K562 (cell line): Measurements from ENCODE around the gene WDR83. TPM values are rescaled to one million over a fixed set of nuclear protein-coding genes. Genes with fewer than 3 reads are reported as not detected.

ENCODE experiments used
- NFRKB ChIP-seq: fragments of 450-650 bp; IDR thresholded peaks from 2 replicates; pipeline ENCODE4 v1.6.1; 2016; ENCODE audit warnings: low read depth
- POLR2G ChIP-seq: fragments of 200-400 bp; formaldehyde crosslinking; IDR thresholded peaks from 2 replicates; pipeline ENCODE4 v1.6.1; 2017; ENCODE audit warnings: low read depth, mild to moderate bottlenecking, antibody characterized with exemption, low read length, moderate library complexity
- RBBP5 ChIP-seq: fragments of 200-600 bp; sonication (generic); IDR thresholded peaks from 2 replicates; pipeline ENCODE4 v1.6.1; 2012; ENCODE audit warnings: borderline replicate concordance, mild to moderate bottlenecking, low read length, control low read depth, inconsistent platforms; ENCODE audit not compliant: insufficient read depth, poor library complexity, severe bottlenecking
- RERE ChIP-seq: sonication (generic); formaldehyde crosslinking; IDR thresholded peaks from 2 replicates; pipeline ENCODE4 v1.8.0; 2023; ENCODE audit warnings: missing genetic modification reagents, mild to moderate bottlenecking, borderline replicate concordance
- TFAP4 ChIP-seq: sonication (generic); formaldehyde crosslinking; IDR thresholded peaks from 2 replicates; pipeline ENCODE4 v1.8.0; 2022; ENCODE audit warnings: missing genetic modification reagents, mild to moderate bottlenecking, moderate library complexity, borderline replicate concordance
- THRB ChIP-seq: fragments of 450-650 bp; formaldehyde crosslinking; conservative IDR thresholded peaks from 2 replicates; pipeline ENCODE4 v1.4.0; 2022; ENCODE audit warnings: mild to moderate bottlenecking, missing genetic modification characterization
- ZBTB11 ChIP-seq, 3 experiments: fragments of 200-800 bp in 1 of 3; fragments of 250-450 bp in 1 of 3; fragments of 450-650 bp in 1 of 3; sonication (Bioruptor Pico) in 1 of 3; sonication (Bioruptor generic) in 1 of 3; formaldehyde crosslinking in 1 of 3; IDR thresholded peaks; 2 replicates each; pipeline versions ENCODE4 v1.6.1 to v1.8.0; 2016 to 2022; ENCODE audit warnings: mild to moderate bottlenecking in 2 of 3, missing genetic modification characterization in 2 of 3, missing compliant biosample characterization in 1 of 3, moderate library complexity in 1 of 3
- polyA plus RNA-seq, 8 experiments: library from polyadenylated mRNA; depleted of rRNA in 4 of 8; stranded (reverse) in 5 of 8; unstranded in 3 of 8; fragments of >200 nt; fragmentation: Nextera tagmentation in 2 of 8; fragmentation: Illumina TruSeq in 1 of 8; extraction: Ambion mirVana in 2 of 8; extraction: Trizol in 1 of 8; gene quantifications; 2 replicates each; pipeline versions ENCODE4 v1.2.1 to v1.2.3, GENCODE V29; 2011 to 2014; ENCODE audit warnings: inconsistent platforms in 1 of 8, missing spikeins in 1 of 8
- total RNA-seq, 7 experiments: library from RNA; depleted of rRNA in 6 of 7; stranded (reverse); fragments of >200 nt in 6 of 7; fragmentation: Illumina TruSeq in 2 of 7; extraction: Trizol in 2 of 7; gene quantifications; 2 replicates each; pipeline versions ENCODE4 v1.2.1 to v1.2.3, GENCODE V29; 2011 to 2021; ENCODE audit warnings: low replicate concordance in 1 of 7

Gene WDR83
- total and polyA plus RNA-seq, 9 of the 15 experiments (the other 6 are each of a cell fraction or from before 2014, with no cell fraction given), result 0.52 to 21.3 (median 4.2) TPM

- TF ChIP-seq RBBP5, result no peak
- no peak for TF ChIP-seq TFAP4 (CRISPR knock-in tag)
- no peak for TF ChIP-seq THRB (CRISPR knock-in tag)
- no peak for TF ChIP-seq ZBTB11 (CRISPR knock-in tag; IDR thresholded peaks at IDR 0.05)
- TF ChIP-seq NFRKB, result no peak
- peak; percentile 38 for TF ChIP-seq POLR2G
- no peak for TF ChIP-seq RERE (CRISPR knock-in tag)
Measured at GRCh38 chr19:12647047-12647446, 19.6 kb upstream of the WDR83 start (continued).
